K562 (cell line): ENCODE measurements around the gene BCORL1. TPM values are rescaled to one million over a fixed set of nuclear protein-coding genes. Genes with fewer than 3 reads are reported as not detected.

ENCODE experiments used
- ATAC-seq: fragments of 200-7000 bp; cut with Tn5 transposase; 3 replicates; pipeline ENCODE4 v1.9.1; 2020; ENCODE audit warnings: moderate library complexity
- BruUV-seq: library from RNA; stranded (reverse); fragments of 400-500 nt; replicated peaks from 2 replicates; lab custom pipeline; 2021; lab: Mats Ljungman, UMichigan
- CTCF ChIA-PET: fragments of 300-600 bp; formaldehyde crosslinking; extraction: SDS; loops from one replicate; lab custom pipeline; 2021; ENCODE audit warnings: low intra/inter-chr PET ratio; lab: Yijun Ruan, JAX
- POLR2A ChIA-PET: fragments of 300-600, 350-650 bp; sonication (Branson Sonifier 250); formaldehyde crosslinking; extraction: SDS; loops from one replicate; lab custom pipeline; 2021; ENCODE audit warnings: antibody characterized with exemption, inconsistent platforms; lab: Yijun Ruan, JAX
- DNase-seq, 4 experiments: peaks; one replicate each; pipeline versions ENCODE4 v3.0.0 to v3.0.0-alpha.2; 2011 to 2018; ENCODE audit warnings: low spot score in 3 of 4, mixed read lengths in 3 of 4; ENCODE audit errors: extremely low read depth in 1 of 4
- FAIRE-seq: peaks from 2 replicates; lab custom pipeline; 2011; peaks lifted over from hg19 to GRCh38; lab: Jason Lieb, UNC
- H2AFZ ChIP-seq: 2 replicates; pipeline ENCODE4 v1.6.0; 2011; ENCODE audit warnings: low read depth, low read length, control low read depth, inconsistent platforms
- H3K27ac ChIP-seq: fragments of 200-600 bp; 3 replicates; pipeline ENCODE4 v1.8.0; 2011; ENCODE audit warnings: low read depth, mild to moderate bottlenecking, control low read depth, inconsistent platforms, low read length, moderate library complexity, mixed read lengths; ENCODE audit errors: extremely low read depth
- H3K27me3 ChIP-seq, 2 experiments: fragments of 300-600 bp in 1 of 2; 2 replicates in 1 of 2; 3 replicates in 1 of 2; pipeline versions ENCODE4 v1.6.0 to v1.8.0; 2011; ENCODE audit warnings: inconsistent platforms in 2 of 2, low read length in 2 of 2, mild to moderate bottlenecking in 1 of 2, mixed read lengths in 1 of 2, moderate library complexity in 1 of 2; ENCODE audit not compliant: control insufficient read depth in 2 of 2, insufficient read depth in 2 of 2
- H3K36me3 ChIP-seq: fragments of 300-600 bp; 3 replicates; pipeline ENCODE4 v1.8.0; 2011; ENCODE audit warnings: mild to moderate bottlenecking, low read length, inconsistent platforms; ENCODE audit not compliant: control insufficient read depth, insufficient read depth
- H3K4me1 ChIP-seq, 2 experiments: fragments of 200-600 bp in 1 of 2; replicated peaks in 1 of 2; 2 replicates in 1 of 2; 3 replicates in 1 of 2; pipeline versions ENCODE4 v1.5.1 to v1.8.0; 2011; ENCODE audit warnings: inconsistent platforms in 2 of 2, low read length in 2 of 2, mild to moderate bottlenecking in 1 of 2, mixed read lengths in 1 of 2, moderate library complexity in 1 of 2; ENCODE audit not compliant: control insufficient read depth in 2 of 2, insufficient read depth in 2 of 2
- H3K4me2 ChIP-seq: 2 replicates; pipeline ENCODE4 v1.6.1; 2011; ENCODE audit warnings: low read length, control low read depth, inconsistent platforms, mixed read lengths; ENCODE audit not compliant: insufficient read depth
- H3K4me3 ChIP-seq: fragments of 200-600 bp; sonication (generic), shearing (Covaris generic); 2 replicates; pipeline ENCODE4 v1.5.1; 2016; ENCODE audit warnings: control low read depth, inconsistent platforms
- H3K79me2 ChIP-seq: fragments of 200-600 bp; 3 replicates; pipeline ENCODE4 v1.8.0; 2011; ENCODE audit warnings: low read length, inconsistent platforms; ENCODE audit not compliant: control insufficient read depth, insufficient read depth
- H3K9ac ChIP-seq, 2 experiments: 2 replicates each; pipeline versions ENCODE4 v1.6.0 to v1.6.1; 2011; ENCODE audit warnings: low read depth in 2 of 2, low read length in 2 of 2, control low read depth in 1 of 2, inconsistent platforms in 1 of 2, mild to moderate bottlenecking in 1 of 2, mixed read lengths in 1 of 2; ENCODE audit not compliant: insufficient read depth in 1 of 2
- H3K9me1 ChIP-seq: one replicate; pipeline ENCODE4 v1.6.0; 2011; ENCODE audit warnings: inconsistent platforms, mild to moderate bottlenecking, low read length, moderate library complexity; ENCODE audit not compliant: control insufficient read depth, insufficient read depth
- H3K9me3 ChIP-seq: replicated peaks from 2 replicates; pipeline ENCODE4 v1.5.1; 2011; ENCODE audit warnings: low read depth, low read length, inconsistent platforms; ENCODE audit not compliant: control insufficient read depth, insufficient read depth
- H4K20me1 ChIP-seq: replicated peaks from 2 replicates; pipeline ENCODE4 v1.6.1; 2011; ENCODE audit warnings: low read length, inconsistent platforms, mixed read lengths; ENCODE audit not compliant: control insufficient read depth, insufficient read depth
- ASH1L ChIP-seq: fragments of 450-650 bp; IDR thresholded peaks from 2 replicates; pipeline ENCODE4 v1.6.1; 2018; ENCODE audit warnings: borderline replicate concordance, mild to moderate bottlenecking, low read depth; ENCODE audit not compliant: partially characterized antibody
- CBX8 ChIP-seq: fragments of 200-600 bp; sonication (generic); IDR thresholded peaks from 2 replicates; pipeline ENCODE4 v1.6.1; 2012; ENCODE audit warnings: borderline replicate concordance, mixed run types, low read depth, mild to moderate bottlenecking, moderate library complexity, mixed read lengths, low read length, control low read depth, inconsistent platforms; ENCODE audit not compliant: poor library complexity, severe bottlenecking; ENCODE audit errors: extremely low read depth
- DACH1 ChIP-seq: fragments of 450-650 bp; IDR thresholded peaks from 2 replicates; pipeline ENCODE4 v1.6.1; 2018; ENCODE audit not compliant: partially characterized antibody
- MAFK ChIP-seq: IDR thresholded peaks from 2 replicates; pipeline ENCODE4 v1.6.1; 2011; ENCODE audit warnings: low read length, improper control_type of control experiment
- ZNF740 ChIP-seq, 3 experiments: fragments of 200-800 bp in 1 of 3; sonication (Bioruptor generic) in 1 of 3; sonication (generic) in 1 of 3; formaldehyde crosslinking in 1 of 3; IDR thresholded peaks; 2 replicates each; pipeline versions ENCODE4 v1.6.1 to v1.8.0; 2016 to 2022; ENCODE audit warnings: mild to moderate bottlenecking in 2 of 3, missing compliant biosample characterization in 2 of 3, missing genetic modification characterization in 2 of 3, missing genetic modification reagents in 1 of 3
- WGBS: fragments of 100-300 bp; shearing (Covaris generic); methylation state at CpG from one replicate; pipeline ENCODE4 v1.1.6; 2016; ENCODE audit warnings: low coverage, mixed read lengths; ENCODE audit not compliant: insufficient coverage; ENCODE audit errors: missing lambda C conversion rate; 5-methylcytosine and 5-hydroxymethylcytosine counted together
- in situ Hi-C: fragments of 300-500 bp; cut with MboI; formaldehyde crosslinking; loops from 4 replicates; pipeline ENCODE4 v1.15.0; 2018; ENCODE audit warnings: inconsistent platforms, mixed read lengths
- intact Hi-C: fragments of 100-400 bp; cut with micrococcal nuclease; formaldehyde crosslinking; loops from 2 replicates; pipeline ENCODE4 v1.14.2; 2022
- polyA plus RNA-seq, 8 experiments: library from polyadenylated mRNA; depleted of rRNA in 4 of 8; stranded (reverse) in 5 of 8; unstranded in 3 of 8; fragments of >200 nt; fragmentation: Nextera tagmentation in 2 of 8; fragmentation: Illumina TruSeq in 1 of 8; extraction: Ambion mirVana in 2 of 8; extraction: Trizol in 1 of 8; gene quantifications; 2 replicates each; pipeline versions ENCODE4 v1.2.1 to v1.2.3, GENCODE V29; 2011 to 2014; ENCODE audit warnings: inconsistent platforms in 1 of 8, missing spikeins in 1 of 8
- total RNA-seq, 7 experiments: library from RNA; depleted of rRNA in 6 of 7; stranded (reverse); fragments of >200 nt in 6 of 7; fragmentation: Illumina TruSeq in 2 of 7; extraction: Trizol in 2 of 7; gene quantifications; 2 replicates each; pipeline versions ENCODE4 v1.2.1 to v1.2.3, GENCODE V29; 2011 to 2021; ENCODE audit warnings: low replicate concordance in 1 of 7
- TF ChIP-seq, protein P1 (sequence below), 2 experiments: IDR thresholded peaks; 2 replicates each; pipeline ENCODE4 v1.6.1; 2012; ENCODE audit warnings: improper control_type of control experiment in 2 of 2, low read depth in 2 of 2, low read length in 2 of 2, borderline replicate concordance in 1 of 2

Gene BCORL1
- total and polyA plus RNA-seq, 9 of the 15 experiments (the other 6 are each of a cell fraction or from before 2014, with no cell fraction given) = 0.48 to 29.6 (median 2.1) TPM

DNA sequence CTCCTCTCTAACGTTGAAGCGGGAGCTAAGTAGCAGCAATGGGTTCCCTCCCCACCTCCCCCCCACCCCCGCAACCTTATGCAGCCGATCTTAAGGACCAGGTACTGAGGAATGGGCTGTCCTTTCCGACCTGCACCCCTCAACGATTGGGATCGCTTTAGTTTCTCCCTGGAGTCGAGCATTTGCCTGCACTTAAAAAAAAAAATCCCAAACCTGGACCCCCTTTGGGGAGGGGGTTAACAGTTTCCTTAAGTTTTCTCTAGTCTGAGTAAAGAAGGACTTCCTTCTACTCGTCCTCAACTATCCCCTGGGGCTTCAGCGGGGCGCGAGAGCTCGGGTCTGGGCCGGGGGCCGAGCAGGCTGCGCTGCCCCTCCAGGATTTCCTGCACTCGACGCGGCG, 25.7 kb upstream of the BCORL1 start:
- Histone ChIP-seq H3K27me3 (no peaks in the 10 kb centered on the region), H2AFZ (peak overlapping the region; percentile 67), H3K4me2 (peak overlapping the region; percentile 82), H3K27ac (peak overlapping the region; percentile 94), H3K79me2 (peaks cover 9% of the 10 kb centered on the region; the same call in 2 of the 3 replicates), H4K20me1 (no peaks in the 10 kb centered on the region)
- POLR2A ChIA-PET = interaction anchor here (0.6 to 1.5 kb wide), 4 partner anchors 9 to 72 kb away, joined by 3 to 11 read pairs (median 4); no protein-coding TSS in a partner anchor
- TF ChIP-seq DACH1 (no peak), MAFK (no peak), ZNF740 (CRISPR knock-in tag; IDR thresholded peaks at IDR 0.05) (no peak), ZNF740 (tag; IDR thresholded peaks at IDR 0.05) (0 out of 4 replicates have a peak, but pooled peaks of 1 of the 2 experiments have one; percentile 34), CBX8 (no peak), ASH1L (no peak)
- TF ChIP-seq, protein P1, sequence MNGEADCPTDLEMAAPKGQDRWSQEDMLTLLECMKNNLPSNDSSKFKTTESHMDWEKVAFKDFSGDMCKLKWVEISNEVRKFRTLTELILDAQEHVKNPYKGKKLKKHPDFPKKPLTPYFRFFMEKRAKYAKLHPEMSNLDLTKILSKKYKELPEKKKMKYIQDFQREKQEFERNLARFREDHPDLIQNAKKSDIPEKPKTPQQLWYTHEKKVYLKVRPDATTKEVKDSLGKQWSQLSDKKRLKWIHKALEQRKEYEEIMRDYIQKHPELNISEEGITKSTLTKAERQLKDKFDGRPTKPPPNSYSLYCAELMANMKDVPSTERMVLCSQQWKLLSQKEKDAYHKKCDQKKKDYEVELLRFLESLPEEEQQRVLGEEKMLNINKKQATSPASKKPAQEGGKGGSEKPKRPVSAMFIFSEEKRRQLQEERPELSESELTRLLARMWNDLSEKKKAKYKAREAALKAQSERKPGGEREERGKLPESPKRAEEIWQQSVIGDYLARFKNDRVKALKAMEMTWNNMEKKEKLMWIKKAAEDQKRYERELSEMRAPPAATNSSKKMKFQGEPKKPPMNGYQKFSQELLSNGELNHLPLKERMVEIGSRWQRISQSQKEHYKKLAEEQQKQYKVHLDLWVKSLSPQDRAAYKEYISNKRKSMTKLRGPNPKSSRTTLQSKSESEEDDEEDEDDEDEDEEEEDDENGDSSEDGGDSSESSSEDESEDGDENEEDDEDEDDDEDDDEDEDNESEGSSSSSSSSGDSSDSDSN (IDR thresholded peaks at IDR 0.05; ENCODE audit: borderline replicate concordance in 1 of 2, low read depth in 2 of 2, low read length in 2 of 2) = no peak
- TF ChIP-seq, all 486 proteins: peak for 1
- intact Hi-C loops (no loop called here), in situ Hi-C loops (no loop called here)
- CTCF ChIA-PET = no interaction called here
- Histone ChIP-seq H3K9ac (peak overlapping the region; percentile 73 to 88), H3K9me1 (no peaks in the 10 kb centered on the region), H3K36me3 (no peaks in the 10 kb centered on the region), H3K4me3 (peak overlapping the region; percentile 30), H3K4me1 (peaks cover 42 to 55% of the 10 kb centered on the region in 2 experiments), H3K9me3 (no peaks in the 10 kb centered on the region)
- BruUV-seq = no TSS peak
- WGBS = 16% methylated on average over 15 of the region's 20 CpGs
- ATAC-seq (no peak), FAIRE-seq (no peak), DNase-seq (no peak)
